Stimulated activated CD4-positive, alpha-beta T cell treated with anti-CD3 and anti-CD28 coated beads, Interleukin-12 subunit alpha, Interleukin-12 subunit beta, amount 100 ng/mL, for 24 hours (primary cell): ENCODE measurements around the gene ITPA.
"Not testable (repeated sequence)": the region's sequence is repeated elsewhere in the genome, so short reads cannot be mapped to it uniquely, and the experiment has no call there.

Experiments used
- DNase-seq, 2 experiments: peaks; one replicate each; pipeline ENCODE4 v3.0.0-alpha.2; 2020; ENCODE audit warnings: low read depth in 2 of 2

The ITPA gene

GRCh38 chr20:3199976-3200755 lies 9.1 kb upstream of the ITPA start:
- no peak for DNase-seq

DNA sequence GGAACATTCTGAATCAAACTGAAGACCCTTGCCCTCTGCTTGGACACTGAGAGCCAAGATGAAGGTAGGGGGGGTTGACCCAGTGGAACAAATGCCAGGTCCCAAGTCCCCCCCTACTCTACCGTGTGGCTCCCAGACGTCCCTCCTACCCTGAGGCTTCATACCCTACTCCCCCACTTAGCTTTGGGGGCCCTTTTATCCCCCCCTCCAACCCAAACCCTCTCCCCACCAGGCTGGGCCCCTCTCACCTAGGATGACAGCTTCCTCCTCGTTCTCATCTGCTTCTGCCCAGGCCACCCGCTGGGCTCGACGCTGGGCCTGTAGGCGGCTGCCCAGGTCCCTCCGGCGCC lies 6.4 kb upstream of the ITPA start:
- DNase-seq = no peak

GRCh38 chr20:3203315-3204123 lies 5.8 kb upstream of the ITPA start:
- no peak for DNase-seq

- DNase-seq = peak; percentile 86 to 94
These were observed 5.0 kb upstream of the ITPA start, which contains the start of gene DDRGK1 for GRCh38 chr20:3204124-3204794. Gene DDRGK1 (minus strand): TSS chr20:3204682. CDS start chr20:3204627, 55 bp downstream.

DNA sequence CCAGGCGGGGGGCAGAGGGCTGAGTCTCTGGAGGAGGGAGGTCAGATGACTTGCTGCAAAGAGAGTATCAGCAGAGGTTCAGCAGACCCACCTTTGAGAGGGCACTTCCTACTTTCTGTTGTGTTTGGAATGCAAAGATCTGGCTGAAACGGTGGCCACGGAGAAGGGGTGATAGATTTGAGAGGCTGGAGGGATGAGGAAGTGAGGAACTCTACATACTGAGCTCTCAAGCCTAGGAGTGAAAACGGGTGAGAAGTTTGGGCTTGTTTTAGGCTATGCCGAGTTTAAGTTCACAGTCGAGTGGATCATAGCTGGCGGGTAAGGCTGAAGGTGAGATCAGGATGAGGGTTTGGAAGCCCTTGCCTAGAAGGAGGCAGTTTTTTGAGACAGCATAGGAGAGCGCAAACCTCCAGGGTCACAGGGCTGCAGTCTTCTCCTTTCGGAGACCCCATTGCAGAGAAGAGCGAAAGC lies 477 bp upstream of the ITPA start:
- no peak for DNase-seq

DNA sequence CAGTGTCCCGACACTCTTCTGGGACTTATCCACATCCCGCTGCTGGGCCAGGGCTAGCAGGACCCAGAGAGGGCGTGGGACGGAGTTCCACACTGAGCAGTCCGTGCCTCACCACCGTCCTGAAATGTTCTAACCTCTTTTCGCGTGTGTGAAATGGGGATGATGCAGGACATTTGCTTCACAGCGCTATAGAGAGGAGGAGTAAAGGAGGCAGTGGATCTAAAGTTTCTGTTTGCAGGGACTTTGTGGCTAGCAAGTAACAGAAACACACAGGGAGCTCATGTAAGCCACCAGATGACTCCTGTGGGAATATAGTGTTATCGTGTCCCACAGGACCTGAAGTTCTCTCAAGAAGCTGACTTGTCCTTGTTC lies 634 bp downstream of the ITPA start:
- no peak for DNase-seq

DNA sequence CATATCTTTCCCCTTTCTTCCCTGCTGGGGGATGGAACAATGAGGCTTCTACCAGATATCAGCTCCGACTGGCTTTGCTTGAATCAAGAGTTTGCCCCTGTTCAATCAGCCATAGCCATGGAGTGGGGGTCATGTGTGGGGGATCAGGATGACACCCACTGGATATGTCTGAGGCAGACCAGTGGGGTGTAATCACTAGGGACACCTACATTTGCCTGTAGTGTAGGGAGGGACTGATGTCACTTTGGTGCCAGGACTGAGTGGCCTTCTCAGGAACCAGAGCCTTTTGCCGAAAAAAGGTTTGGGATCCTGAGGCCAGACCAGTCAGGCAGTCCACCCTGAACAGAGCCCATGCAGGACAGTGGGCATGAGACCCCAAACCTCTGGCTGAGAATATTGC lies 1.0 kb downstream of the ITPA start:
- DNase-seq = no peak

GRCh38 chr20:3213226-3213625 lies 3.9 kb downstream of the ITPA start:
- no peak for DNase-seq

- not testable (repeated sequence) for DNase-seq
These were observed 6.1 kb downstream of the ITPA start for GRCh38 chr20:3215359-3215917.

GRCh38 chr20:3218307-3218988 lies 9.2 kb downstream of the ITPA start:
- DNase-seq = peak; percentile 47 to 69

GRCh38 chr20:3221398-3222226 lies 12.3 kb downstream of the ITPA start:
- DNase-seq = no peak

GRCh38 chr20:3222635-3223600 lies 13.6 kb downstream of the ITPA start:
- DNase-seq = no peak

- no peak for DNase-seq
These were observed 14.3 kb downstream of the ITPA start for GRCh38 chr20:3223651-3223993.

GRCh38 chr20:3223994-3224680 lies 14.8 kb downstream of the ITPA start:
- DNase-seq = no peak

DNA sequence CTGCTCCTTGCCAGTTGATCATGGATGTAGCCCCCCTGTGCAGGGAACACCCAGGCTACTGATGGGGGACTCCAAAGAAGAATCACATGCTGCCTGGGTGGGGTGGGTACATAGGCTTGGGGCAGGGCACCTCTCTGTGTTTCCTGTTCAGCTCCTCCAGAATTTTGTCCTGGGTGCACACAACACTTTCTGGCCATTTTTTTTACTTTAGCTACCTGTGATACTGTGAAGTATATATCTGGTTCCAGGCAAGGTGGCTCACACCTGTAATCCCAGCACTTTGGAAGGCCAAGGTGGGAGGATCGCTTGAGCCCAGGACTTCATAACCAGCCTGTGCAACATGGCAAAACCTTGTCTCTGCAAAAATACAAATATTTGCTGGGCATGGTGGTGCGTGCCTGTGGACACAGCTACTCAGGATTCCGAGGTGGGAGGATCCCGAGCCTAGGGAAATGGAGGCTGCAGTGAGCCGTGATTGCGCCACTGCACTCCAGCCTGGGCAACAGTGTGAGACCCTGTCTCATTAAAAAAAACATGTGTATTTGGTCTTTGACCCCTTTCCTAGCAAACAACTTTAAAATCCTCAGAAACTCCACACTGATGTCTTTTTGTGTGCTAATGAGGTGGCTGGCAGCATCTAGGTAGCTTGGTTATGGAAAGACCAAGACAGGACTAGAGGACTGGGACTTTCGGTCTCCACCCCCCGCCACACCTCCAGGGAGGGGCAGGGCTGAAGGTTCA lies 15.6 kb downstream of the ITPA start:
- DNase-seq = no peak

GRCh38 chr20:3226093-3226492 lies 16.8 kb downstream of the ITPA start:
- no peak for DNase-seq

DNA sequence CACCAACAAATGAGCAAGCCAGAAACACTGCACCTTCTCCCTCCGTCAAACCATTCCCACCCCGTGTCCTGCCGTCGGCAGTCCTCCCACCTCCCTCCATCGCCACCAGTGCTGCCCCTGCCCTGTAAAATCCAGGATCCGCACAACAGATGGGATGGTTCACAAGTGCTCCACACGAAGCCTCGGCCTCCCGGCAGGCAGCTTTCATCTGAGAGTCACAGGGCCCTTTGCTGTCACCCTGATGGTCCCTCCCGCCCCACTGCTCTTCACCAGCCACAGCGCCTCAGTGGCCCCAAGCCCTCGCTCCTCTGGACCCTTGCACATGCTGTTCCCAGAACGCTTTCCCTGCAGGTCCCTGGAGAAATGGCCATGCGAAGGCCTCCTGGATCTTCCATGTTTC lies 17.6 kb downstream of the ITPA start:
- DNase-seq = no peak

- no peak for DNase-seq
These were observed 18.2 kb downstream of the ITPA start for GRCh38 chr20:3227506-3227905.
